UCSD-AML1 (cell line): ENCODE measurements around the gene PSMD3.

Source experiments
- DNase-seq: peaks from one replicate; lab custom pipeline; 2025; ENCODE audit not compliant: unreplicated experiment; lab: John Stamatoyannopoulos, UW

PSMD3 gene

DNA sequence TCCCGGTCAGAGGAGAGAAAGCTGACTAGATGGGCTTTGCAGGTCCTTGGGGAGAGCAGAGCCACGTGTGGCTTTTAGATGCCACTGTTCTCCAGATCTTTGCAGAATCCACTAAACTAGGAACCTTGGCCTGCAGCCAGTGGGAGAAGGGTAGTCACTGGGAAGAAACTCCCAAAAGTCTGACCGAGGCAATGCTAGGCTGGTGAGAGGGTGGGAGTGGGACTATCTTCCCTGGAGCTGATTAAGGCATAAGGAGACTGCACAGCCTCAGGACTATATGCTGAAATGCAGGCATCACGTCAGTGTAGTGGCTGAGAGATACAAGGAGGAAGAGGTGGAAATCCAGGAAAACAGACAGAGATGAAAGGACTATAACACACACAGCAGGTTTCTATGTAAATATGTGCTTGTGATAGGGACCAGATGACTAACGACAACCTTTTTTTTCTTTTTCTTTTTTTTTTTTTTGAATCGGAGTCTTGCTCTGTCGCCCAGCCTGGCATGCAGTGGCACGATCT, 20.0 kb upstream of the PSMD3 start:
- no peak for DNase-seq

DNA sequence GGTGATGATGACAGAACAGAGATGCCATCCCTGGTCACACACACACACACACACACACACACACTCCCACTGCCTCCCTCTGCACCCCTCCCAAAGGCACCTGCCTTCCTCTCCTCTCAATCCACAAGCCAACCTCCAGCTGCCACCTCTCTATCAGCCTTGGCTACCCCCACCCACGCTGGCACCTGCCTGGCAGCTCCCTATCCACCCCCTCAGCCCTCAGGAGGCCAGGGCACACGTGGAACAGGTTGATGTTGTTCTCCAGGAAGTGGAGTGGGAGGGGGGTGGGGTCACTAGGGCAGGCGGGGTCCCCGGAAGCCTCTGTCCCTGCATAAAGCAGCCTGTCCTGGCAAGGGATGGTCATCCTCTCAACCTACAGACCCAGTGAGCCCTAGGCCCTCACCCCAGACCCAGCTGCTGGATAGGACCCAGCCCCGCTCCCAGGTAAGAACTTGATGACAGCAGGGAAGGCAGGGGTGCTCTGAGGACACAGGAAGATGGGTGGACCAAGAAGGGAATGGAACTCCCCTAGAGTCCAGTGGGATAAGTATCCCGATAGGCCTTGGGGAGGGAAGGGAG, 17.9 kb upstream of the PSMD3 start, which contains the start of gene GSDMA:
Gene GSDMA, plus strand, starts transcription at position 363 of the 579 bp plus-strand sequence. CDS start 2,684 bp downstream, outside the sequence.
- no peak for DNase-seq

DNA sequence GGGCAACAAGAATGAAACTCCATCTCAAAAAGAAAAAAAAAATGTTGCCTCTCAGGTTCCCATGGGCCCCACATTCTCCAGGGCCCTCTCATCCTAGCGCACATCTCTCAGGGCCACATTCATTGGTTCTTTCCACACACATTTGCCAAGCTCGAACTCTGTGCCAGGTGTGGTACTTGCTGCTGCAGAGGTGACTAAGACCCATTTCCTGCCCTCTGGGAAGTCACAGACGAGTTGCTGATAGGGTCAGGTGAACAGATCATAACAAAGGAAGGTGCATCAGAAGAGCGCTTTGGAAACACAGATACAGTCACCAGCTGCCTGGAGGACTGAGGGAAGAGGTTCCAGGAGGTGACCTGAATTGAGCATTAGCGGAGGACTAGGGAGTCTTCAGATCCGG, 16.8 kb upstream of the PSMD3 start:
- no peak for DNase-seq

DNA sequence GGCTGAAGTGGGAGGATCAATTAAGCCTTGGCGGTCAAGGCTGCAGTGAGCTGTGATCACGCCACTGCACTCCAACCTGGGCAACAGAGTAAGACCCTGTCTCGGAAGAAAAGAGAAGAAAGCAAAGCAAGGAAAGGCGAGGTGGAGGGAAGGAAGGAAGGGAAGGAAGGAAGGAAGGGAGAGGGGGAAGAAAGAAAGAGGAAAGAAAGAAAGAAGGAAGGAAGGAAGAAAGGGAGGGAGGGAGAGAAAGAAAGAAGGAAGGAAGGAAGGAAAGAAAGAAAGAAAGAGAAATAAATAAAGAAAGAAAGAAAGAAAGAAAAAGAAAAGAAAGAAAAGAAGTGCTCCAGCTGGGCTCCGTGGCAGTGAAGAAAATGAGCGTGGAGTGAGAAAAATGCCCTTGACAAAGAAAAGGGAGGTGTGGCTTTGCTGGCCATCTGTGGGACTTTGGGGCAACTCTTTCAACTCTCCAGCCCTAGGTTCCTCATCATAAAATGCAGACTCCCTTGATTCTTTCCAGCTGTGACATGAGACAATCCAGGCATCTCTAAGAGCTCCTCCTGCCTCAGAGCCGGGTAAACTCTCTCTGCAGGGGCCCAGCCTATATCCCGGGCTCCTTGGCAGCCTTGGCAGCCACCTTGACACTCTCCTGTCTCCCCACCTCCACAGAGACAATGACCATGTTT, 15.4 kb upstream of the PSMD3 start:
- no peak for DNase-seq

DNA sequence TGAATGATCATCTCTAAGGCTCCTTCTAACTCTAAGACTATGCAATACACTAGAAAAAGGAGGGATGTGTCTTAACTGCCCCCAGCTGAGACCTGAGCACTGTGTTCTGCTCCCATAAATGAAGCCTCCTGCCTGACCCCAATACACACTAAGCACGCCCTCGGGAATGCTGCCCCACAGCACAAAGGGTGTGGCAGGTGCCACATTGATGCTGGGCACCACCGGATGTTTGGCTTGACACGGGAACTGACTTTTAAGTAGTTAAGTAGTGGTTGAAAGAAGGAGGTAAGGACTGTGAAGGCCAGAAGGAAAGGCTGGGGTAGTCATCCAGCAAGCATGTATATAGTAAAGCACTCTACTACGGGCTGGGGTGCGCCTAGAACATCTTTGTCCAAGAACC, 13.8 kb upstream of the PSMD3 start:
- DNase-seq = no peak

DNA sequence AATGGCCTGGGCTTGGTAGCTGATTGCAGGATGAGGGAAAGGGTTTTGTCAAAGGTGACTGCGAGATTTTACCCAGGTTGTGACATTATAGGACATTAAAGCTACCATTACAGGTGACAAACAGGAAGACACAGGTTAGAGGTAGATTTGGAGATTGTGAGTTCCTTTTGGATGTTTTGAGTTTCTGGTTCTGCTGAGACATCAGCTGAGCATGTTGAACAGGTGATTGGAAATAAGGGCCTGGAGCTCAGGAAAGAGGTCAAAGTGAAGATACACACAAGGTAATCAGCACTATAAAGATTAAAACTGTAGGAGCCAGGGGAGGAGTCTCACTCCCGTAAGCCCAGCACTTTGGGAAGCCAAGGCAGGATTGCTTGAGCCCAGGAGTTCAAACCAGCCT, 11.8 kb upstream of the PSMD3 start:
- DNase-seq = no peak

DNA sequence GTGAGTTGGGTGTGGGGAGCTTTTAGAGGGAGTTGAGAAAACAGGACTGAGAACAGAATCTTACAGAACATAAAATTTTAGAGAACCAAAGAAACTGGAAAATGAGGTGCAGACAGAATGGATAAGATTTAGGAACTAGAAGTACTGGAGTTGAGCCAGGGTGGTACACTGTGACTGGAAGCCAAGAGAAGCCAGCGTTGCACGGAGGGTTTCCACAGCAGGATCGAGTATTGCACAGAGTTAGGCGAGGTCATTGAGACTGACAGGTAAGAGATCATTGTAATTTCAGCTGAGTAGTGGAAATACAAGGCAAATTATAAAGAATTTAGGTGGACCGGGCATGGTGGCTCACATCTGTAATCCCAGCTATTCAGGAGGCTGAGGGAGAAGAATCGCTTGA, 11.2 kb upstream of the PSMD3 start:
- no peak for DNase-seq

DNA sequence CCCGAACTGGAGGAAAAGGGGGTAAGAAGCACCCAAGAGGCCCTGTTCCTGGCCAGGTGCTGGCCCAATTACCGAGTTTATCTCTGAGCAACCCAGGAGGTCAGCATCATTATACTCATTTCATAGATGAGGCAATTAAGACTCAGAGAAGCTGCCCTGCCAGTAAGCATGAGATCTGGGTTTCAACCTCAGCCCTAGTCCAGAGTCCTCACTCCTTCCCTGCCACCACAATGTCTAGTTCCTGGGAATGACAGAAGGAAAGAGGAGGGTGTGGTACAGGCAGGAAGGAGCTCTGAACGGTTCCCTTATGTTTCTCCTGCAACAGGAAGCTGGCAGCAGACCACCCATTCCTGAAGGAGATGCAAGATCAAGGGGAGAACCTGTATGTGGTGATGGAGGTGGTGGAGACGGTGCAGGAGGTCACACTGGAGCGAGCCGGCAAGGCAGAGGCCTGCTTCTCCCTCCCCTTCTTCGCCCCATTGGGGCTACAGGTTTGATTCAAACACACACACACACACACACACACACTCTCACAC, 10.4 kb upstream of the PSMD3 start:
- no peak for DNase-seq

DNA sequence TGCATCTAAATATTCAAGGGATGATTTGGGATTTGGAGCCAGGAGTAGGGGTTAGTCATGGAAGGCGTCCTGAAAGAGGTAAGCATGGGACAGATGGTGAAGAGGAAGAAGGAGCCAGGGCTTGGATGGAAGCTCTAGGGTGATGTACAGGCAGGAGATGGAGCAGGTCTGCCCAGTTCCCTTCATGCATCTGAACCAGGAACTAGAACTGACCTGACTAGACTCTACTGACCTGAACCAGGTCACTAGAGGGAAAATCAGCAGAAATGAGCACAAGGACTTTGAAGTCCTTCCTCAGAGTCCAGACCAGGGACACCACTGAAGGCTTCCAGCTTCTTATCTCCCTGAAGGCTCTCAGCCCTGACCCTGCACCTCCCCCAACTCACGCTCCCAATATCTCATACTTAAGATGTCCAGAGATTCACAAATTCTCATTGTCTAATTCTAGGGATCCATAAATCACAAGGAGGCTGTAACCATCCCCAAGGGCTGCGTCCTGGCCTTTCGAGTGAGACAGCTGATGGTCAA, 9.5 kb upstream of the PSMD3 start:
- no peak for DNase-seq

DNA sequence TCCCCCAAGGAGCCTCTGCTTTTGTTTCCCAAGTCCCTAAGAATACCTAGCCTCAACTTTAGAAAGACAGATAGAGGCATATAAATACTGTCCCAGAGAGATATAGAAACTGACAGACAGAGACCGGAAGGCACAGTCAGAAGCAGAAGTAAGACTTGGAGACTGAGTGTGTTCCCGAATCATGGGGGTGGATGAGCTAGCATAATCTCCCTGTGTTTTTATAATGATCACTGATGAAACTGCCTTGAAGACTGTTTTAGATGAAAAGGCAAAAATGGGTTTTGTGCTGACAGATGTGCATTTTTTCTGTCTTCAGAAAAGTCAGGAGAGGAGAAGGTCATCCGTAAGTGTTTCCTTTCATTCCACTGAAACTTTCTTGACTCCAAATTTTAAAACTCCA, 8.3 kb upstream of the PSMD3 start:
- no peak for DNase-seq

DNA sequence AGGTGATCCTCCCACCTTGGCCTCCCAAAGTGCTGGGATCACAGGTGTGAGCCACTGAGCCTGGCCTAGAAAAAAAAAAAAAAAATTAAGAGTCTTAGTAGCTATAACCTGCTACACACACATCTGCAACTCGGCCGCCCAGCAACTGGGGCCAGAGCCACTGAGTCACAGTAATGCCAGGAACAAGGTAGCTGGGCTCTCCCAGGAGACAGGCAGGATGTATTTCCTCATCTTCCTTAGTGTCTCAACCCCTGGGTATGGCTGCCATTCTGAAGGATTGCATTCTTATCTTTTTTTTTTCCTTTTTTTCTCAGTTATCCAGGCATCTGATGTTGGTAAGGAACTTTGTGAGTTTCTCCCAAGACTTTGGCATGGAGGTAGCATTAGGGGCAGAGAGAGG, 7.1 kb upstream of the PSMD3 start:
- DNase-seq = no peak

DNA sequence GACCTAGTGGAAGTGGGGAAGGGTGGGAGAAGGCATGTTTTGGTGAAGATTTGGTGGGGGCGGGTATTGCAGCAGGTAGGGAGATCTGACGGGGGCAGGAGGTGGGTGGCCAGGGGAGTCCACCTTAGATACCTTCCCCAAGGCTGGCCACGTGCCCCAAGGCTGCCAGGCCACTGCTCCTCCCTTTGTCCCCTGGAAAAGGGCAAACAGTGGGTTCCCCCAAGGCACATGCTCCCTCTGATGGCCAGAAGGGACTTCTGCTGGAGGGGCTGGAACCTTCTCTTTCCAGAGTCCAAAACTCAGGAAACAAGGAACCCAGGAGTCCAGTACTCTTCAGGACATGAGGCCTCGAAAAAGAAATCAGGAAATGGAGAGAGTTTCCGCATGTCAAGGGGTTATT, 6.2 kb upstream of the PSMD3 start:
- DNase-seq = no peak

DNA sequence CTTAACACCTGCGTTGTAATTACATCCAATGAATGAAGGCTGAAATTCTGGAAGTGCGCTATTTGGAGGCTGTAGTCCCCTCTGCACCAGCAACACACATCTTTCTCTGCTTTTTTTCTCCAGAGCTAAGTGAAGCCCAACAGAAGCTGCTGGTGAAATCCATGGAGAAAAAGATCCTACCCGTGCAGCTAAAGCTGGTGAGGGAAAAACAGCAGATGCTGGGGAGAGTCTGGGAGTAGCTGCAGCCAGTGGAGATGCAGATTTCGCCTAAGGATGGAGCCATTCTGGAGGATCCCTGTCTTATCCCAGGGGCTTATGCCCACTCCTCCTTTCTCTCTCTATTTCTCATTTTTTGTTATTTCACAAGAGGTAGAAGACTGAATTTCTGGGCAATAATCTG, 4.8 kb upstream of the PSMD3 start:
- DNase-seq = no peak

DNA sequence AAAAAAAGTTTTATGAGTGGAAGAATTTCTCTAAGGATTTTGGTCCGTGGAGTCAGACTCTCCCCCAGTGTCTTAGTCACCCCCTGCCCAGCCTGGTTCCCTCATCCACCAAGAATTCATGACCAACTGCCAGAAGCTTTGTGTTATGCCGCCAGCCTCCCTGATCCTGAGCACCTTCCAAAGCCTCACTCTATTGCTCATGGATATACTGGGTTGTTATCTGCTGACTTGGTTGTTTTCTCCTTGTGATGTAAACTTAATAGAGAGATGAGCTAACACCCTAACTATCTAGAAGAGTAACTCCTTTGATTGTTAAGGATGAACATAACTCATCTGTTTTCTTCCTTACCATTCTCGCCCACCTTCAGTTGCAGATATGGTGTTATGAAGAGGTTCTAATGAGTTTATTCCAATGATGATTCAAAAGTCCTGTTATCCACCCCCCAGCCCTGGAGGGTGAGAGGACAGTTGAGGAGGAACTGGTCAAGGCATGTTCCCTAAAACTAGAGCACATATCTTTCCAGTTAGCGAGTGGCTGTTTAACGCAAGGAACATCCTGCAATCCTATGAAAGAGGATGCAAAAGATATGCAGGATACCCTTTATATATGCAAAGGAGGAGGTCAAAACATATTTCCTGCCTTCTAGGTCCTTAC, 1.5 kb upstream of the PSMD3 start:
- DNase-seq = no peak

DNA sequence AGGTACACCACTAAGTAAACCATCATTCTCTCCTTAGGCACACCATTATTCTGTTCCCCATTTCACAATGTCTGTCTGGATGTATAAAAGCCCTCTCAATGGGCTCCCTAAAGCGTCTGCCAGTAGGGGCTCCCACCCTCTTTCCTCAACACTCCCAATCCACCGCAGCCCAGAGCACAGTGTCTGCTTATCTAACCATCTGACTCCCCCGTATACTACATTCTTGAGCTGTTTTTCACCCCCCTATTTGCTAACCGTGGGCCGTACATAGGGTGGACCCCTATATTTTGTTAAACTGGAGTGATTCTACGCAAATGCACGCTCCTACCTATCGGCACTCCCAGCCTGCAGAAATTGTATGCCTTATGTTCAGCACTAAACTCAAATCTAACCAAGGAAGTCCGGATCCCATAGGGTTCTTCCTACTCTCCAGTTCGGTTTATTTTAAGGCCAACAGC, 685 bp upstream of the PSMD3 start:
- peak; percentile 72 for DNase-seq

DNA sequence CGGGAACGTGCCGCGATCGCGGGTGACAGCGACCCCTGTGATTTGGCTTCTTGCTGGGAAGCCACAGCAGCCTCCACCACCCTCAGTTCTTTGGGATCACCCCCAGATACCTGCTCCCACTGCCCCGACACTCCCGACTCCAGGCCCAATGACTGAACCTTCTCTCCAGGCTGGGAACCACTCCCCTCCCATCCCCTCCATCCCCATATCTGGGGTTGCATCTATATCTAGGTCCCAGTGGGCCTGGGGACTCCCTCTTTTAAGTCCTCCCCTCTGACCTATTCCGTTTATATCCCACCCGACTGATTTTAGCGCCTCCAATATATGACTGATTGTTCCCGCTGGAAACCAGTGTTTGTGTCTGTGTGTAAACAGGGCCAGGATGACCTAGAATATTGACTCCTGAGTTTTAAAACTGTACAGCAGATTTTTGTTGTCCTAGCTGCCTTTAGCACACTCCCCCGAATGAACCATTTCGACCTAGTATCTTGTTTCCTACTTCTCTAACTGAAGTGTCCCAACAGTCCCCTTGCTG, 667 bp downstream of the PSMD3 start:
- DNase-seq = no peak

DNA sequence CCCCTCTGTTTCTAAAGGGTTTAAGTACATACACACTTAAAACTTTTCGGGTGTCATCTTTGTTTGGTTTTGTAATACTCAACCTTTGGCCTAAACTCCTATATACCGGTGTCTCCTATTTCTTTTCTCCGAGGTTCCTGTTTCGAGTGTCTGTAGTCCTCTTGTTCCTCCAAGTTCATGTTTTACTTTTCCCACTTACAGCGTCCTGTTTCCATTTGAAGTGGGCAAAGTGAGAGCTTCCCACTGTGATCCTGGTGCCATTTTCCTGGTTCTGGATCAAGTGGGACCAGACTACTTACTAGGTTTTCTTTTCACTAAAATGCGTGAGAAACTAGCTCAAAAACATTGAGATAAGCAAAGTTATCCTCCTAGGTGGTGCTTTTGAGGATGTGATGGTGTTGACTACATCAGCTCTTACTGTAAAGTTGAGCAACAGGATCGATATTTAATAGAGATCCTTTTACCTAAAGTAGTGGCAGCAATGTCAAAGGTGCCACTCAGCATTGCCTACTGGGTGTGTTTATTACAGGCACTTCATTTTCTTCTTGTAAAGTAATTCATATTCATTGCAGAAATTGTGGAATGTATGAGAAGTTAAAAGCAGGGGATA, 1.3 kb downstream of the PSMD3 start:
- DNase-seq = no peak

DNA sequence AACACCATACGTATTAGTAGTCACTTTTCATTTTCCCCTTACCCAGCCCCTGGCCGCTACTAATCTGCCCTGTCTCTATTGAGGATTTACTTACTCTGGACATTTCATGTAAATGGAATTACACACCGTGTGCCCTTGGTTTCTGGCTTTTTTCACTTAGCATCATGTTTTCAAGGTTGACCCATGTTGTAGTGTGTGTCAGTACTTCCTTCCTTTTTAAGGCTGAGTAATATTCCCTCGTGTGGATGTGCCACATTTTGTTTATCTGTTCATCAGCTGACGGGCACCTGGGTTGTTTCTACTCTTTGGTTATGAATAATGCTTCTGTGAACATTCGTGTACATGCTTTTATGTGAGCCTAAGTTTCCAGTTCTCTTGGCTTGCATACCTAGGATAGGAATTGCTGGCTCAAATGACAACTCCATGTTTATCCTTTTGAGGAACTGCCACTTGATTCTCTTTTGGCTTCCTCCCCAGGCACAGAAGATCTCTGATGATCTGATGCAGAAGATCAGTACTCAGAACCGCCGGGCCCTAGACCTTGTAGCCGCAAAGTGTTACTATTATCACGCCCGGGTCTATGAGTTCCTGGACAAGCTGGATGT, 7.7 kb downstream of the PSMD3 start:
- DNase-seq = no peak

DNA sequence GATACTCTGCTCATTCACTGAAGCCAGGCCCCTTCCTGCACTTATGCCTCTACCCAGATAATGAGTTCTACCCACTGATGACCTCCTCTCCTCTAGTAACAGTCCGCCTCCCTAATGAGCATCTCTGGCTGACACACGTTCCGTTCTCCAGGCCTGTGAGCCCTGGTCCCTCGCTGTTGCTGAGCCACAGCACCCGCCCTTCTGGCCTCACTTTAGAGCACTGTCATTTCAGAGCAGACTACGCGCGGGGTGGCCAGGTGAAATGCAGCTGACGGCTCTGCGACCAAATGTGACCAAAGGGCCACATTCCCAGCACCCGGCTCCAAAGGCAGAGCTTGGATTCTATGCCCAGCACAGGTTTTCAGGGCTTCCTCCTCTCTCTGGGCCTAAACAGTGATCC, 13.8 kb downstream of the PSMD3 start:
- DNase-seq = no peak

DNA sequence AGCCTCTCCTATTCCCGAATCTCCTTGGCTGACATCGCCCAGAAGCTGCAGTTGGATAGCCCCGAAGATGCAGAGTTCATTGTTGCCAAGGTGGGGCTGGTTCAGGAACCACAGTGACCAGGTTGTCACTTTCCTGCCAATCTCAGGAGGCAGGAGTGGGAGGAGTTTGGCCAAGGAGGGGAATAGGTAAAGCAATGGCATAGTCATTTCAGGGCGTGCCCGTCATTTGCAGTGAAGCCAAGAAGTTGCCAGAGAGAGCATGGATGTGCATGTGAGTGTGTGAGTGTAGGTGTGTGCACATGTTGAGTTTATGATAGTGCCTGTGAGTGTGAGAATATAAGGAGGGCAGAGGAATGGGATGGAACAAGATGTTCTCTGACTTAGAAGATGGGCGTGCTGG, 14.8 kb downstream of the PSMD3 start:
- no peak for DNase-seq

DNA sequence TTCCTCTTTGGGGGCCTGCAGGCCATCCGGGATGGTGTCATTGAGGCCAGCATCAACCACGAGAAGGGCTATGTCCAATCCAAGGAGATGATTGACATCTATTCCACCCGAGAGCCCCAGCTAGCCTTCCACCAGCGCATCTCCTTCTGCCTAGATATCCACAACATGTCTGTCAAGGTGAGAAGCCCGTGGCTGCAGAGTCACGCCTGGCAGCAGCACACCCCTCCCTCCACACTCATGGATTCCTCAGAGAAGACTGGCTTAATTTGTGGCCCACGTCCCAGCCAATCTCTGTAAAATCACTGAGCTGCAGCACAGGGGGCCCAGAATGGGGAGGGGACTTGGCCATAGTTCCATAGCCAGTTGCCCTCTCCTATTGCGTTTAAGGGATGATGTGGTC, 15.6 kb downstream of the PSMD3 start:
- DNase-seq = no peak
